Measurements from ENCODE around the gene MCTP2.

MCTP2 gene

GRCh38 chr15:94359716-94360115, 128.4 kb downstream of the MCTP2 start:
- DNase-seq, result no peak

- no peak for DNase-seq
Measured at GRCh38 chr15:94360251-94360685, 128.9 kb downstream of the MCTP2 start.

GRCh38 chr15:94362385-94363092, 131.2 kb downstream of the MCTP2 start:
- DNase-seq, result no peak

- DNase-seq, result no peak
Measured at GRCh38 chr15:94363382-94363781, 132.0 kb downstream of the MCTP2 start.

- no peak for DNase-seq
Measured at GRCh38 chr15:94366781-94367180, 135.4 kb downstream of the MCTP2 start.

GRCh38 chr15:94367726-94368535, 136.6 kb downstream of the MCTP2 start:
- no peak for DNase-seq

- DNase-seq, result no peak
Measured at GRCh38 chr15:94370206-94370935, 139.0 kb downstream of the MCTP2 start.

- no peak for DNase-seq
Measured at GRCh38 chr15:94370936-94371285, 139.6 kb downstream of the MCTP2 start.

- no peak for DNase-seq
Measured at GRCh38 chr15:94372821-94373220, 141.5 kb downstream of the MCTP2 start.

- DNase-seq, result no peak
Measured at GRCh38 chr15:94375997-94376396, 144.6 kb downstream of the MCTP2 start.

GRCh38 chr15:94379986-94380385, 148.6 kb downstream of the MCTP2 start:
- no peak for DNase-seq

GRCh38 chr15:94380798-94381197, 149.4 kb downstream of the MCTP2 start:
- DNase-seq, result no peak

- DNase-seq, result no peak
Measured at GRCh38 chr15:94381384-94381783, 150.0 kb downstream of the MCTP2 start.

GRCh38 chr15:94383041-94383440, 151.7 kb downstream of the MCTP2 start:
- no peak for DNase-seq

GRCh38 chr15:94383706-94384105, 152.3 kb downstream of the MCTP2 start:
- no peak for DNase-seq

- no peak for DNase-seq
Measured at GRCh38 chr15:94385441-94385840, 154.1 kb downstream of the MCTP2 start.

- no peak for DNase-seq
Measured at GRCh38 chr15:94386351-94386750, 155.0 kb downstream of the MCTP2 start.

- DNase-seq, result no peak
Measured at GRCh38 chr15:94387442-94387841, 156.1 kb downstream of the MCTP2 start.

GRCh38 chr15:94387849-94388441, 156.6 kb downstream of the MCTP2 start:
- DNase-seq, result no peak

- DNase-seq, result no peak
Measured at GRCh38 chr15:94395640-94396039, 164.3 kb downstream of the MCTP2 start.

- DNase-seq, result no peak
Measured at GRCh38 chr15:94397337-94397736, 166.0 kb downstream of the MCTP2 start.

GRCh38 chr15:94398001-94398400, 166.6 kb downstream of the MCTP2 start:
- no peak for DNase-seq
